ENCODE data around the gene SVOPL. TPM values are rescaled to one million over a fixed set of nuclear protein-coding genes. Genes with fewer than 3 reads are reported as not detected.

SVOPL gene
- total RNA-seq, 4 donors from 2014 or later = 0.19 to 1.9 (median 0.86) TPM; not detected in 1

GRCh38 chr7:138554674-138555073, 146.5 kb downstream of the SVOPL start:
- no peak for DNase-seq (ENCODE audit: low spot score in 2 of 2)
- peaks cover 50% of the 10 kb centered on the region for H3K9me3 ChIP-seq

GRCh38 chr7:138553805-138554204, 147.4 kb downstream of the SVOPL start:
- DNase-seq (ENCODE audit: low spot score in 2 of 2) = no peak
- no peak overlapping the region for H3K4me3 ChIP-seq
- peaks cover 90% of the 10 kb centered on the region for H3K36me3 ChIP-seq
- 81% methylated on average over 4 of the region's 4 CpGs for WGBS
- no peaks in the 10 kb centered on the region for H3K27me3 ChIP-seq
- TF ChIP-seq POLR2A (IDR thresholded peaks at IDR 0.05) = no peak
- no peak for TF ChIP-seq CTCF (IDR thresholded peaks at IDR 0.05)
- no peak for TF ChIP-seq POLR2AphosphoS5 (IDR thresholded peaks at IDR 0.05)
- no peak for TF ChIP-seq EP300 (IDR thresholded peaks at IDR 0.05)
- H3K27ac ChIP-seq = no peak overlapping the region
- peaks cover 43% of the 10 kb centered on the region for H3K9me3 ChIP-seq
- no peaks in the 10 kb centered on the region for H3K4me1 ChIP-seq

More at GRCh38 chr7:138554674-138555073, 146.5 kb downstream of the SVOPL start:
- Histone ChIP-seq H3K27ac (no peak overlapping the region), H3K36me3 (peaks cover 94% of the 10 kb centered on the region), H3K4me3 (no peak overlapping the region), H3K4me1 (no peaks in the 10 kb centered on the region), H3K27me3 (no peaks in the 10 kb centered on the region)
- 91% methylated on average over 4 of the region's 4 CpGs for WGBS
- TF ChIP-seq POLR2AphosphoS5 (IDR thresholded peaks at IDR 0.05) = no peak
- no peak for TF ChIP-seq EP300 (IDR thresholded peaks at IDR 0.05)

GRCh38 chr7:138551102-138551501, 150.1 kb downstream of the SVOPL start:
- H3K9me3 ChIP-seq = peaks cover 16% of the 10 kb centered on the region
- no peaks in the 10 kb centered on the region for H3K27me3 ChIP-seq
- H3K4me1 ChIP-seq = no peaks in the 10 kb centered on the region
- H3K27ac ChIP-seq = no peak overlapping the region
- H3K4me3 ChIP-seq = no peak overlapping the region
- no peak for TF ChIP-seq CTCF (IDR thresholded peaks at IDR 0.05)
- TF ChIP-seq POLR2A (IDR thresholded peaks at IDR 0.05) = no peak
- no peak for TF ChIP-seq POLR2AphosphoS5 (IDR thresholded peaks at IDR 0.05)
- TF ChIP-seq EP300 (IDR thresholded peaks at IDR 0.05) = no peak
- no peak for DNase-seq (ENCODE audit: low spot score in 2 of 2)
- peaks cover 73% of the 10 kb centered on the region for H3K36me3 ChIP-seq
- whole genome bisulfite sequencing = 99% methylated on average over 3 of the region's 3 CpGs

GRCh38 chr7:138550337-138550736, 150.8 kb downstream of the SVOPL start:
- TF ChIP-seq CTCF (IDR thresholded peaks at IDR 0.05) (no peak), POLR2AphosphoS5 (IDR thresholded peaks at IDR 0.05) (no peak), EP300 (IDR thresholded peaks at IDR 0.05) (no peak), POLR2A (IDR thresholded peaks at IDR 0.05) (no peak)
- DNase-seq (ENCODE audit: low spot score in 2 of 2) = no peak
- 93% methylated on average over 3 of the region's 3 CpGs for WGBS
- Histone ChIP-seq H3K27me3 (no peaks in the 10 kb centered on the region), H3K9me3 (peaks cover 9% of the 10 kb centered on the region), H3K4me3 (no peak overlapping the region), H3K4me1 (no peaks in the 10 kb centered on the region), H3K27ac (no peak overlapping the region), H3K36me3 (peaks cover 71% of the 10 kb centered on the region)

GRCh38 chr7:138549082-138549481, 152.1 kb downstream of the SVOPL start:
- WGBS = 82% methylated on average over 1 of the region's 1 CpG
- H3K36me3 ChIP-seq = peaks cover 59% of the 10 kb centered on the region
- TF ChIP-seq POLR2AphosphoS5 (IDR thresholded peaks at IDR 0.05) (no peak), EP300 (IDR thresholded peaks at IDR 0.05) (no peak), CTCF (IDR thresholded peaks at IDR 0.05) (no peak), POLR2A (IDR thresholded peaks at IDR 0.05) (no peak)

GRCh38 chr7:138546829-138547228, 154.3 kb downstream of the SVOPL start:
- TF ChIP-seq EP300 (IDR thresholded peaks at IDR 0.05) = no peak
- H3K4me3 ChIP-seq = no peak overlapping the region
- no peak overlapping the region for H3K27ac ChIP-seq
- H3K36me3 ChIP-seq = peaks cover 43% of the 10 kb centered on the region
- no peaks in the 10 kb centered on the region for H3K4me1 ChIP-seq
- no peaks in the 10 kb centered on the region for H3K27me3 ChIP-seq
- no peak for DNase-seq (ENCODE audit: low spot score in 2 of 2)
- H3K9me3 ChIP-seq = no peaks in the 10 kb centered on the region
- 94% methylated on average over 2 of the region's 2 CpGs for WGBS

More at GRCh38 chr7:138549082-138549481, 152.1 kb downstream of the SVOPL start:
- no peak for DNase-seq (ENCODE audit: low spot score in 2 of 2)
- no peaks in the 10 kb centered on the region for H3K27me3 ChIP-seq
- no peak overlapping the region for H3K27ac ChIP-seq
- H3K4me1 ChIP-seq = no peaks in the 10 kb centered on the region
- no peak overlapping the region for H3K4me3 ChIP-seq
- peaks cover 9% of the 10 kb centered on the region for H3K9me3 ChIP-seq

Measured in suprapubic skin (tissue), 4 donors.